ENCODE measurements around the gene HHAT.

Gene HHAT

GRCh38 chr1:210313046-210313595, 15.6 kb upstream of the HHAT start:
- in situ Hi-C loops (cut with HindIII; ENCODE audit: low sequenced_read_pairs): no loop called here

GRCh38 chr1:210313921-210314320, 14.8 kb upstream of the HHAT start:
- in situ Hi-C loops (cut with HindIII; ENCODE audit: low sequenced_read_pairs): no loop called here

GRCh38 chr1:210315529-210315928, 13.2 kb upstream of the HHAT start:
- in situ Hi-C loops (cut with HindIII; ENCODE audit: low sequenced_read_pairs): no loop called here

GRCh38 chr1:210321131-210321530, 7.6 kb upstream of the HHAT start:
- in situ Hi-C loops (cut with HindIII; ENCODE audit: low sequenced_read_pairs): no loop called here

- in situ Hi-C loops (cut with HindIII; ENCODE audit: low sequenced_read_pairs): no loop called here
Measured at GRCh38 chr1:210321552-210321951, 7.2 kb upstream of the HHAT start.

- in situ Hi-C loops (cut with HindIII; ENCODE audit: low sequenced_read_pairs): no loop called here
Measured at GRCh38 chr1:210323957-210324356, 4.7 kb upstream of the HHAT start.

- in situ Hi-C loops (cut with HindIII; ENCODE audit: low sequenced_read_pairs): no loop called here
Measured at GRCh38 chr1:210325026-210325670, 3.6 kb upstream of the HHAT start.

- in situ Hi-C loops (cut with HindIII; ENCODE audit: low sequenced_read_pairs): no loop called here
Measured at GRCh38 chr1:210328032-210328745, 513 bp upstream of the HHAT start.

- in situ Hi-C loops (cut with HindIII; ENCODE audit: low sequenced_read_pairs): no loop called here
Measured at GRCh38 chr1:210330279-210330866, 1.7 kb downstream of the HHAT start.

- in situ Hi-C loops (cut with HindIII; ENCODE audit: low sequenced_read_pairs): no loop called here
Measured at GRCh38 chr1:210332233-210332632, 3.5 kb downstream of the HHAT start.

GRCh38 chr1:210332719-210333398, 4.2 kb downstream of the HHAT start:
- in situ Hi-C loops (cut with HindIII; ENCODE audit: low sequenced_read_pairs): no loop called here

- in situ Hi-C loops (cut with HindIII; ENCODE audit: low sequenced_read_pairs): no loop called here
Measured at GRCh38 chr1:210335001-210335400, 6.3 kb downstream of the HHAT start.

- in situ Hi-C loops (cut with HindIII; ENCODE audit: low sequenced_read_pairs): no loop called here
Measured at GRCh38 chr1:210336362-210336761, 7.7 kb downstream of the HHAT start.

- in situ Hi-C loops (cut with HindIII; ENCODE audit: low sequenced_read_pairs): no loop called here
Measured at GRCh38 chr1:210339500-210339899, 10.8 kb downstream of the HHAT start.

GRCh38 chr1:210340311-210340710, 11.6 kb downstream of the HHAT start:
- in situ Hi-C loops (cut with HindIII; ENCODE audit: low sequenced_read_pairs): no loop called here

GRCh38 chr1:210340841-210341240, 12.1 kb downstream of the HHAT start:
- in situ Hi-C loops (cut with HindIII; ENCODE audit: low sequenced_read_pairs): no loop called here

GRCh38 chr1:210342986-210343780, 14.5 kb downstream of the HHAT start:
- in situ Hi-C loops (cut with HindIII; ENCODE audit: low sequenced_read_pairs): no loop called here

GRCh38 chr1:210344706-210345105, 16.0 kb downstream of the HHAT start:
- in situ Hi-C loops (cut with HindIII; ENCODE audit: low sequenced_read_pairs): no loop called here

GRCh38 chr1:210347112-210347511, 18.4 kb downstream of the HHAT start:
- in situ Hi-C loops (cut with HindIII; ENCODE audit: low sequenced_read_pairs): no loop called here

GRCh38 chr1:210351496-210351895, 22.8 kb downstream of the HHAT start:
- in situ Hi-C loops (cut with HindIII; ENCODE audit: low sequenced_read_pairs): no loop called here

GRCh38 chr1:210352575-210352974, 23.9 kb downstream of the HHAT start:
- in situ Hi-C loops (cut with HindIII; ENCODE audit: low sequenced_read_pairs): no loop called here

Data from DLD1 (cell line).